ENCODE data around the gene NUP93.

NUP93 gene

GRCh38 chr16:56729735-56730662, at the start of gene NUP93:
TSS of gene NUP93 (plus strand) at chr16:56730129. CDS start at chr16:56748248, 18,119 bp downstream.
- peak; percentile 56 to 82 for DNase-seq

DNA sequence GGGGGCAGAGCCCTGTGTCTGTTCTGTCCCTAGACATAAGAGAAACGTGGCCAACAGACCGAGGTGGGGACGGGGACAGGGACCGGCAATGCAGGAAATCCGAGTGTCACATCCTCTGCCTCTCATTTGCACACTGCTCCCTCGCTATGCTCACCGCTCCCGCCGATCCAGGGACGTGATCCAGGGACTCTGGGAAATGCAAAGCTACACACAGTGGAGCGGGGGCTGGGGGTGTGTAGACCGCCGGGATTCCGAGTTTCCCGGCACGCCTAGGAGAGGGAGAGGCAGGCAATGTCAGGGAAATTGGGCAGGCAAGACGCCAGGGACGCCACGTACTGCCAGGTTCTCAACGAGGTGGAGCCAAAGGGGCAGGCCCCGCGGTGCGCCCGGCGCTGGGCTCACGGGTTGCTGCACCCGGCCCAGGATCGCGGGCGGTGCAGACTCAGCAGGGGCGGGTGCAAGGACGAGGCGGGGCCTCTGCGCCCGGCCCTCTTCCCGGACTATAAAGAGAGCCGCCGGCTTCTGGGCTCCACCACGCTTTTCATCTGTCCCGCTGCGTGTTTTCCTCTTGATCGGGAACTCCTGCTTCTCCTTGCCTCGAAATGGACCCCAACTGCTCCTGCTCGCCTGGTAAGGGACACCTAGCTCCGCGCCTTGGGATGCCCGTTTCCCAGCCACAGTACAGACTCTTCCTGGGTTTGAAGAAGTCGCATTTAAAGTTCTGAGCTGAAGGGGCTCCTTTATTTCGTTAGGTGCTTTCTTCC, 47.8 kb upstream of the NUP93 start, which contains the start of gene MT1X:
MT1X (plus strand) TSS at position 532 of the 764 bp plus-strand sequence; CDS start at position 603, 71 bp downstream.
- DNase-seq: peak; percentile 47 to 60

- no peak for DNase-seq
Observed at GRCh38 chr16:56682703-56683397, 47.1 kb upstream of the NUP93 start.

DNA sequence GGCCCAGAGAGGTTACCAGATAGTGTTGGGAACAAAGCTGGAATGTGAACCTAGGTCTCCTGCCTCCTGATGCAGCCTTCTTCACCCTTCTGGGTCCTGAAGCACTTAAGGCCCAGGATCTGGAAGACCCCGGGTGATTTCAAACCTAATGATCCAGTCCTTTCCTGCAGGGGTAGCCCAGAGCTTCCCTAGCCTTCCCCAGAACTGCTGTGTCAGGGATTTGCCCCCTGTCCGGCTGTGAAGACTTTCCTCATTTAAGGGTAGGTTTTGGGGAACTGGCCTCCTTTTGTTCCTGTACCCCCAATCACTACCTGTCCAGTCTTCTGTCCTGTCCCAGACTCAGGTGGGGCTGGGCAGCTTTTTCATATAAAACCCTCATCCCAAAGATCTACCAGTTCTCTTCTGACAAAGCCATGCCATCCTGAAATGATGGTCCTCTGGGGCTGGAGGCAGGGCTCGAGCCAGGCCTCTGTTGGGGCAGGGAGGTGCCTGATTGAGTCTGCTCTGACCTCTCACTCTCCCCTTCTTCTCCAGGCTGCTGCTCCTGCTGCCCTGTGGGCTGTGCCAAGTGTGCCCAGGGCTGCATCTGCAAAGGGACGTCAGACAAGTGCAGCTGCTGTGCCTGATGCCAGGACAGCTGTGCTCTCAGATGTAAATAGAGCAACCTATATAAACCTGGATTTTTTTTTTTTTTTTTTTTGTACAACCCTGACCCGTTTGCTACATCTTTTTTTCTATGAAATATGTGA, 46.3 kb upstream of the NUP93 start:
- no peak for DNase-seq

DNA sequence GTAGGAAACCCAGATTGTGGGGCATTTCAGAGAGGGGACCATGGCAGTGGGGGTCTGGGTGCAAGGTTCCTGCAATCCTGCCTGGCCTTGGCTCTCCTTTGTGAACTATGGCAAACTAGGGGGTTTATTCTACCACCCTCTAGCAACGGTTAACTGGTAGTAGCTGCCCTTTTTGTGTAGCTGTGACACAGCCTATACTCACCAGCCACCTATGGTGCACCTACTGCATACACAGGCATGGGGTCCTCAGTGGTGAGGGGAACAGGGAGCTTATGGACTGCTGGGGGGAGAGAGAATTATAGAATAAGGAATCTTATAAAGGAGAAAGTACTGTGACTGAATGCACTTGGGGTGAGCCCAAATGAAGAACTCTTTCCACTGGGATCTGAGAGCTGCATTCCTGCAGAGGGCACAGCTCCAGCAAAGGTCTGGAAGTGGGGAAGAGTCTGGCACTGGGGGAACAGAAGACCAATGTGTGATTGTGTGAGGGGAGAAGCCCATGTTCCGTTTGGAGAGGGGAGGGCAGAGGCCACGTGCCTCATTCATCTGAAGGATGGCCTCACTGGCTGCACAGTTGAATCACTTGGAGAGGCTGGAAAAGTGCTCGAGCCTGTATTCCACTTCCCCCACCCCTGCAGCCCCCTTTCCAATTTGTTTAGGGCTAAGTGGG, 45.5 kb upstream of the NUP93 start:
- no peak for DNase-seq

DNA sequence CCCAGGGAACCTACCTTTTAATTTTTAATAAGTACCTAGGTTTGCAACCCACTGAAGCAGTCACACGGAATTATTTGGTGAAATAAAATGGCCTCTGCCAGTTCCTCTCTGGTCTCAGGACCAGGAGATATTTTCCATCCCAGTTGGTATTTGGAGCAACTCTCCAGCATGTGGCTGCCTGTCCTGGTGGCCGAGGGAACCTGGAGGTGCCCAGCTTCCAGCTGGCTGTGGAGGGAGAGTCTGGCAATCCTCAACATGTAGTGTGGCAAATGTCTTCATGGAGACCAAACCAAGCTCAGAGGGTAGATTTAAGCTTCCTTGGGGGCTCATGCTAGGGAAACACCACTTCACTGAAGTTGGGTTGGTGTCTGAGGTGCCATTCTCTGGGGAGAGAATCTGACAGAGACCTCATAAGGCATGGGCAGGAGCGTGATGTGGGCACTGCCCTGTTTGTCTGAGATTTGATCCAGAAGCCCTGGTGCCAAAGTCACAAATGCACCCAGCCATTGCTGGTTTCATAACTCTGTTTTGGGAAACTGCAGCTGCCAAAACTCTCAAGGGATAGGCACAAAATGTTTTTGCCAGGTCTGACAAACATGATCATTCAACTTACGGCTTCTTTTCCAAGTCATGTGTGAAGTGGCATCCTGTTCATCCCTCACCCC, 44.9 kb upstream of the NUP93 start:
- DNase-seq: no peak

DNA sequence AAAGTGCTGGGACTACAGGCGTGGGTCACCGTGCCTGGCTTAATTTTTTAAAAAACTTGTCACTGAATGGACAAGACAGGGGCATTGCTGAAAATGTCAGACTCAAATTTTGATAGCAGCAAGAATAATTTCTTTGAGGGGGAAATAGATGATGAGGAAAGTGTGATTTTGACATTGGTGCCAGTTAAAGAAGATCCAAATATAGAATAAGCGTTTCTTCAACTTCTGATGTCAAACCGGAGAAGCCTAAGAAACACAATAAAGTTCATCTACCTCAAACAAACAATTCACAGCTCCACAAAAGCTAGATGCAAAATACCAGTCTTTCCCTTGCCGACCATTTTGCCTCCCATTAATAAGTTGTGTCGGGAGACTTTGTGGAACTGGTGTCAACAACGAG, 43.2 kb upstream of the NUP93 start:
- DNase-seq: no peak

- no peak for DNase-seq
Observed at GRCh38 chr16:56688762-56689161, 41.2 kb upstream of the NUP93 start.

- no peak for DNase-seq
Observed at GRCh38 chr16:56689171-56689570, 40.8 kb upstream of the NUP93 start.

GRCh38 chr16:56690420-56691122, 39.4 kb upstream of the NUP93 start:
- DNase-seq: no peak

DNA sequence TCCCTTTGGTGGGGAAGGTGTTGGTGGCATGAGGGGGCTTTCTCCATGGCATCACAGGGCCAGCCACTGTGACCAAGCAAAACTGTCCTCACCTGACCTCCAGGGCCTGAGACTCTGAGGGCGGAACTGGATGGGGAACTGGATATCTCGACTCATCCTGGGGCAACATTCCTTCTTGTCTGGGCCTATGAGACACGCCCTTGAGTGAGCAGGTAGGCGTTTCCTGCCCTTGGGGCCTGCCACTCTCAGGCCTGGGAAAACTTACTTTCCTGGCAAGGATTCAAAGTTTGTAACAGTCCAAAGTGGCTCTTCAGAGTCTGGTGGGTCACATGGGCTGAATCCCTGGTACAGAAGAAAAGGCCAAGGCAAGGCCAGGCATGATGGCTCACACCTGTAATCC, 38.0 kb upstream of the NUP93 start:
- no peak for DNase-seq

GRCh38 chr16:56695246-56695645, 34.7 kb upstream of the NUP93 start:
- DNase-seq: no peak

DNA sequence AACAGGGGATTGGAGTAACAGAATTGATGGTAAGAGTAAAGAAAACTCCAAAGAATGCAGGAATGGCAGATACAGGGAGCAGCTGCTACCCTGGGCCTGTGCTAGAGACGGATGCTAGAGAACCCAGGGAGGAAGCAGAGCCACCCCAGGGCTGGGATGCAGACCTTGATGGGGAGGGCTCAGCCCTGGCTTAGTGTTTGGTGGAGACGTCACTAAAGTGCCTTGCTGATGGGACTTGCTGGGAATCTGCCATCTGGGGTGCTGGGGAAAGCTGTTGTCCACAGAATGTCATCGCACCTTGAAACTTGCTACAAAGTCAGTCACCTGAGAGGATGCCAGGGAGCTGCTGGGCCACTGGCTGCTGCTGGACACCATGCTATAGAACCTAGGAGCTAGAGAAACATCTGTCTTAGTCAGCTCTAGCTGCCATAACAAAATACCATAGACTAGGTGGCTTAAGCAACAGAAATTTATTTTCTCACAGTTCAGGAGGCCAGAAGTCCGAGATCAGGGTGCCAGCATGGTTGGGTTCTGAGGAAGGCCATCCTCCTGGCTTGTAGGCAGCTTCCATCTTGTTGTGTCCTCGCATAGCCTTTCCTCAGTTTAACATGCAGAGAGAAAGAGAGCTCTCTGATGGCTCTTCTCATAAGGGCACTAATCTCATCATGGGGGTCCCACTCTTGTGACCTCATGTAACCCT, 32.3 kb upstream of the NUP93 start:
- DNase-seq: no peak

- no peak for DNase-seq
Observed at GRCh38 chr16:56700195-56700594, 29.7 kb upstream of the NUP93 start.

DNA sequence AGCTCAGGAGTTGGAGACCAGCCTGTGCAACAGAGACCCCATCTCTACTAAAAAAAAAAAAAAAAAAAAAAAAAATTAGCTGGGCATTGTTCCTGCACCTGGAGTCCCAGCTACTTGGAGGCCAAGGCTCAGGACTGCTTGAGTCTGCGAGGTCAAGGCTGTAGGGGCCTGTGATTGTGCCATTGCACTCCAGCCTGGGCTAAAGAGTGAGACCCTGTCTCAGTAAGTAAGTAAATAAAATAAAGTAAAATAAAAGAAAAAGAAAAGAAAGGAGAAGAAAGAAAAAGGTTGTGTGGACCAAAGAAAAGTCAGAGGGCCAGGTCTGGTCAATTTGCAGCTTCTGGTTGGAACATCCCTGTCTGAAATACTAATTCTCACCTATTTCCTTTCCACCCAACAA, 29.3 kb upstream of the NUP93 start:
- DNase-seq: no peak

GRCh38 chr16:56701534-56701933, 28.4 kb upstream of the NUP93 start:
- no peak for DNase-seq

DNA sequence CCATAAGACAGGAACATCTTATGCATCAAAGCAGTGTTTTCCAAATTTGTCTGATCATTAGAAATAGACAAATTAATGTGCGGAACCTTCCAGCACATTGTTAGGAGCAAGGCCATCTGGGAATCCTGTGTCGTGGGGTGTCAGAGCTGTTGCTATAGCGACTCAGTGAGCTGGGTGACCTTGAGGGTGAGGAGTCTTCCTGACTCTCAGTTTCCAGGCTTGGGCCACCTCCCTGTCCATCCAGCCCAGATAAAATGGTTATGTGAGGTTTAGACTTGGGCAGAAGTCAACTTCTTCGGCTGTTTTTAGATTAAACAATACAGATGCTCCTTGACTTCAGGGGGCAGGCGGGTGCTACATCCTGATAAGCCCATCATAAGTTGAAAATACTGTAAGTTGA, 27.1 kb upstream of the NUP93 start:
- DNase-seq: no peak

DNA sequence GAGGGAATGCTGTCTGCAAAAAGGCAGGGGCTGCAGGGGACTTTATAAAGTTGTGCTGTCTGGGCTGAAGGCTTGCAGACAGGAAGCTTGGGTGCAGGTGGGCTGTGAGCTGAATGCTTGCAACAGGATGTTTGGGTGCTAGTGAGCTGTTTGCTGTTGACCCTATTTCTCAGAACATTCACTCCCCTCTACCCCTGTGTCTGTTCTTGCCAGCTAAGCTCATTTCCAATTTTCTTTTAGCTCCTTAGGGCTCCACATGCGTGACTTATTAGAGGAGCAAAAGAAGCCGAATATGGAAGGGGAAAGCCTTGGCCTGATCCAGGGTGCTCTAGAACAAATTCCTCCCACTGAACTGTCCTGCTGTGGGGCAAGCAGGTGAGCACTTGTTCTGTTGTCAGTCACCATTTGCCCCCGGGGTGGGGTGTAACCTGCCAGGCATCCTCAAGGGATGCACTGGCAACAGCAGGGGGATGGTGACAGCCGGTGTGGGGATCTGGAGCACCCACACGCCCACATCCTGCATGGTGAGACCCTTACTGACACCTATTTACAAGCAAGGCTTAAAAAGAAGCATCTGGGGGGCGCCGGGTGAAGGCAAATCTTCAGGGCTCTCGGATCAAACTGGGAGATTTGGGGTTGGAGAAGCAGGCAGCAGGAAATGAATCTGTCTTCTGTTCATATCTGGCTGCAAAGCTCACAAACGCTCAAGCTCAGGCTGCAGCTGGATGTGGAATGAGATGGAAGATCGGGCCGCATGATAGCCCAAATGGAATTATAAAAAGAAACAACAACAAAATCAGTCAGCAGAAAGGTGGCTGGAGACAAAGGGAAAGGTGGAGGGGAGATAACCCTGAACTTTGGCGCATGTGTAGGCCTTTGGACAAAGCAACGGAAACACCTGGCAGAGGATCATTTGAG, 21.1 kb upstream of the NUP93 start:
- DNase-seq: no peak
